CD4-positive, alpha-beta T cell treated with Interleukin-4 for 1 hour (primary cell): ENCODE measurements around the gene PRR20G.

Source experiments
- DNase-seq, 2 donors: peaks; one replicate each; pipeline ENCODE4 v3.0.0-alpha.2; 2020 to 2022

The PRR20G gene

DNA sequence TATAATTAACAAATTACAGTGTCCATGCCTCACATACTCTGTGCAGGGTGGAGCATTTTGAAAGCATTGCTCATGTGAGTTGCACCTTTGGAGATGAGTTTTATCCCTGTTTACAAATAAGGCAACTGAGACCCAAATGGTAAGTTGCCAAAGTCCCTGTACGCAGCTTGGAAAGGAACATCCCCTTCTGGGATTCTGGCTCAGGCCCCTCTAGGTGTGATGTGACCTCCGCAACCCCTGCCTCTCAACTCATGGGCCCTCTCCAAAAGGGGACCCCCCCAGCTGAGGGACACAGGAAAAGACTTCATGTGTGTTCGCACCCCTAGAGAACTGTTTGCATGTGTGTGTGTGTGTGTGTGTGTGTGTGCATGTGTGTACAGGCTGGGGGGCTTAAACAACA lies 25.3 kb downstream of the PRR20G start:
- DNase-seq: no peak

DNA sequence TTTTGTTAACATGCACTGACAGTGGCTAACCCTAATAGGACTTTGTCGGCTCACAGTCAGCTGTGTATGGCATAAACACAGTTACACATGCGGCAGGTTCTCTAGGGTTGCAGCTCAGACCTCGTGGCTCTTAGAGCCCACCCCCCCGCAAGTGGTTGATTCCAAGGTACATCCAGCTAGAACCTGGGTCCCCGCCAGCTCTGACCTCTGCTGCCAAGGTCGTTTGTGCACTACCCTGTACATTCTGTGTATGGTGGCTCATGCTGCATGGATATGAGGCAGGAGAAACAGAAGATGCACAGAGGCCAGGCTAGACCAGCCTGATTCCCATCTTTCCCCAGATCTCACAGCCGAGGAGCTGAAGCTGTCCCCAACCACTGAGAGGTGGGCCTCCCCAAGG lies 25.9 kb downstream of the PRR20G start:
- DNase-seq: no peak

DNA sequence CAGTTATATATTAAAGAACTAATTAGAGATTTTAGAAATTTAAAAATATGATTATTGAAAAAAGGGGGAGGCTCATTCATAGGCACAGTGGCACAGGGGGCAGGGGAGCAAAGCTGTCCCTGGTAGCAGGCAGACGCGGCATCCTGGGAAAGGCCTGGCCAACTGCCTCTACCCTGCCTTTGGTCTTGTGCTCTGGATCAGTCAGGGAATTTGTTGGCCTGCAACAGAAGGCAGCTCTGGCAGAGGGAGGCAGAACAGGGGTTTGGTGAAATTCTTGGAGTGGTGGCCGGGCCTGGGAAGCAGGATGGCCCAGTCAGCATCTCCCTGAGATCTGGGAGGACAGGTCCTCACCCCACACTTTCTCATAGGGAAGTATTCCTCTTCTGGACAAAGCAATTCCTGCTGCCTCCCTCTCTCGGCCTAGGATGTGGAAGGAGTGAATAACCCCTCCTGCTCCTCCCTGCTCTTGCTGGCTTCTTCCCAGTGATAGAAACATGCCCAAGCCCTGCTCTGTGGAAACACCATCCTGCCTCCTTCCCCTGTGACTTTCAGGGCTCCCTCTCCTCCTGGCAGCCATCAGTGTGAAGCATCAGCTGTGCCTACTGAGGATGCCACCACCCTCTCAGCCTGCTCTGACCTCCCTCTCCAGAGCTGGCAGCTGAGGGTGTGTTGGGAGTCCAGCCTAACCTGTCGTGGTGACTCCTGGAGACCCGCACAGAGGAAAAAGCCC lies 26.9 kb downstream of the PRR20G start:
- no peak for DNase-seq

DNA sequence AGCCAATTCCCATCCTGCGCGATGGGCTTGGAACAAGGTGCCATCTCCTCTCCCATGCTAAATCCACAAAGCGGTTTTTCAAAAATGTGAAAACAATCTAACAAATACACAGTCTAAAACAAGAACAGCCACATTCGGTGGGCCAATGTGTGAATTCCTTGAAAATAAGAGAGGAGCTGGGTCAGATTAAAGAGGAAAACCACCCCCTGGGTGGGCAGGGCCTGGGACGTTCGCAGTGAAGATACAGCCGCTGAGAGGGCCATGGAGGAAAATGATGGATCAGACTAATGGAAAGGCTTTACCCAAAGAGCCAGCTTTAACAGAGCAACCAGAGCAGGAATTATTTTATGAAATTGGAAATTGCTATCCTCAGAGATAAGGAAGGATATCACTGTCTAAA lies 27.4 kb downstream of the PRR20G start:
- DNase-seq: no peak

DNA sequence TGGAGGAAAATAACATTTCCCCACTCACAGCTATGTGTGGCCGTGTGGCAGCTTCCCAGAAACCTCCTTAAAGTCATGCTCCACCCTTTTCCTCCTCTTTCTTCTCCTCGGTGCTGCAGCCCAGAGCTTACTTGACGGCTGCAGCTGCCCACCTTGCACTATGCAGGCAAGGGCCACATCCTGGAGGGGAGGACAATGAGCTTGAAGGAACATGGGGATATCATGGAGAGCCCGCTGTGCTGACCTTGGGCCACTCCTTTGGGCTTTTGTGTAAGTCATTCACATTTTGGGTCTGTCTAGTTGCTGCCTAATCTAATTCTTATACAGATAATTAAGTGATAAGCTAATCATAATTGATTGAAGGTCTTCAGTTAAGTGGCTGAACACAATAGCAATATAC lies 28.0 kb downstream of the PRR20G start:
- no peak for DNase-seq

DNA sequence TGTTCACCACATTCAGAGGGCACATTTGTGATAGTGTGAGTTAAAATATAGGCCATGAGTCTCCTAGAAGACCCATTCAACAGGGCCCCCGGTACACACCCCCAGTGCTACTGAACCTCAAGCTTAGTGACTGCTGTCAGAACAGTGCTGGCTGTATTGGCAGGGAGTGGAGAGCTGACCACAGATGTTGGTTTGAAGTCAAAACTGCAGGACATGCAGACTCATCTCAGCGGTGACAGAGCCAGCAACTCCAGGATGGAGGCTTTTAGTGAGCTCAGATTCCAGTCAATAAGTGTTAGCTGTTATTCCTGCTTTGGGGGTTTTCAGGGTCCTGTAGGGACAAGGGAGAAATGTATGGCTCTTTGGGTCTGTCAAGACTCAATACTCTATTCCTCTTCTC lies 29.1 kb downstream of the PRR20G start:
- DNase-seq: no peak

DNA sequence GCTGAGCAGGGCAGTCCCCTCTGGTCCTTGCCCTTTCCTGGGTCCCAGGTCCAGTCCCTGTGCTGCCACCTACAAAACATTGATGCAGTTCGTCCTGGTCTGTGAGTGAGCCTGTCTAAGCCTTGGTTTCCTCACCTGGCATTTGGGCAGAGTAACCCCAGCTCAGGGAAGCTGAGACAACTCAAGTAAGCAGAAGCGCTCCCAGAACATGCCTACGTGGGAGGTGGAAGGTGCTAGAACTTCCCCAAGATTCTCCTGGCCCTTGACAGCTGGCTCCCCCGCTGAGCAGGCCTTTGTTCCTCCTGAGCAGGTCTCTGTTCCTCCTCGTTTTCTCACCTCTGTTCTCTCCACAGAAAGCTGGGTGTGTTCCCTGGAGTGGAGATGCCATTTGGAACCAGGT lies 30.5 kb downstream of the PRR20G start:
- DNase-seq: no peak

DNA sequence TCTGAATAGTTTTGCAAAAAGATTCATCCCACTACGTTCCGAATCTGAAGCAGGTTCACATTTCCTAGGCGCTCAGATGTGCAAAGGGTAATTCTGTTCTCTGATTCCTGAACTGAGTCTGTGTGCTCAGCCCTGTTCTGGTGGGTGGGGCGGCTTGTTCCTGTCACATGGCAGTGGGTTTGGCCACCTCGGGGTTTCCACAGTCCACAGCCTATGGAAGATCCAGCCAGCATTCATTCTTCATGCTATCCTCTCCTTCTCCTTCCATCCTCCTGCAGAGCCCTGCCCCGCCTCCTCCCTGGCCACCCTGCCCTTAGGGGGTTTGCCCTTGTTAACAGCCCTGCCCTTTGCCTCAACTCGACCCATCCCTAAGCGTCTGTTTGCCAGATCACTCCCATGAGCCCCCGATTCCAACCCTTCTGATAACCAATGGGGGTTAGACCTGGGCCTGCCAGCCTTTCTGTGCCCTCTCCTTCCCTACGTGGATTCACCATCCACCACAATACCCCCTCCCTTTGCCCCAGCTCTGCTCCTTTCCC lies 31.0 kb downstream of the PRR20G start:
- no peak for DNase-seq

DNA sequence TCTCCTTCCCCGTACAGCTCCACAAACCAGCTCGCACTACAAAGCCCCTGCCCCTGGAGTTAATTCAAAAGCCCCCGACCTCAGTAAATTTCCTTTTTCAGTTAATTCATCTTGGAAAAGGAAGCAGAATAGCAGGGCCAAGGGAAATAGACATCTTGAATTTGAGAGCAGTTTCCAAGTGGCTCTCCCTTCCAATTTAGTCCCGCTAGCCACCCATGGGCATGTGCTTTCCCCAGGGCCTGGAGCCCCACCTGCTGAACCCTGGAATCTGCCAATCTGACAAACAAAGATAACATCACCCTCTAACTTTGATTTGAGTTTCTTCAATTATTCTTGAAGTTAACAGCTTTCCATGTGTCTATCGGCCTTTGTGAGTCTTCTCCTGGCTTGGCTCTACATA lies 31.7 kb downstream of the PRR20G start:
- DNase-seq: no peak

DNA sequence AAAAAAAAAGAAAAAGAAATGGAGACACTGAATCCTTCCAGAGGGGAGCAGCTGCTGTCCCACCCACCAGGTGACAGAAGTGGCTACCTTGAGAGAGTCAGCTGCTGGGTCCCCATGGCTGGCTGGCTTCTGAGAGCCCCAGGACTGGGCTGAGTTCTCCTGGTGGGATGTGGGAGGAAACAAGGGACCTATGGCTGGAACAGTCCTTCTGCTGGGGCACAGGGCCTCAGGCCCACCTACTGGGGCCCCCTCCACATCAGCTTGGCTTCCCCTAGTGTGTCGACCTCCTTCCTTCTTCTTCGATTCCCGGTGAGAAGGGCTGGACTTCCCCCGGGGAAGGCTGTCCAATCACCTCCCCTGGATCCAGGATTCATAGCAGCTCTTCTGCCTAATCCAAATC lies 32.3 kb downstream of the PRR20G start:
- DNase-seq: no peak

DNA sequence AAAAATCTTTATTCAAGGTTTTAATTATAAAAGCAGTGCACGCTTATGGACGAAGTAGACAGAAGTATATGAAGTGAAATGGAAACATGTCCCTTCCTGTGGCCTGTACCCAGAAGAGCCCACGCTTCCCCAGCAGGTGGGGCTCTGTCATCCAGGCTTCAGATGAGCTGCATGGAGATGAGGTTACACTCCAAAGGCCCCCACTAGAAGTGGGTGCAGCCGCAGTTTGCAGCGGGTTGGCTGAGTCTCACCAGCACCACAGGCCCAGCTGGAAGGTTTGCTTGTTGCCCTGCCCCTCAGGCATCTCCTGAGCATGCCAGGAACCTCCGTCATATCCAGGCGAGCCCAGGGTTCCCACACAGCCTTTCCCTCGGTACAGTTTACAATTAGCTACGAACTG lies 33.1 kb downstream of the PRR20G start:
- DNase-seq: no peak

DNA sequence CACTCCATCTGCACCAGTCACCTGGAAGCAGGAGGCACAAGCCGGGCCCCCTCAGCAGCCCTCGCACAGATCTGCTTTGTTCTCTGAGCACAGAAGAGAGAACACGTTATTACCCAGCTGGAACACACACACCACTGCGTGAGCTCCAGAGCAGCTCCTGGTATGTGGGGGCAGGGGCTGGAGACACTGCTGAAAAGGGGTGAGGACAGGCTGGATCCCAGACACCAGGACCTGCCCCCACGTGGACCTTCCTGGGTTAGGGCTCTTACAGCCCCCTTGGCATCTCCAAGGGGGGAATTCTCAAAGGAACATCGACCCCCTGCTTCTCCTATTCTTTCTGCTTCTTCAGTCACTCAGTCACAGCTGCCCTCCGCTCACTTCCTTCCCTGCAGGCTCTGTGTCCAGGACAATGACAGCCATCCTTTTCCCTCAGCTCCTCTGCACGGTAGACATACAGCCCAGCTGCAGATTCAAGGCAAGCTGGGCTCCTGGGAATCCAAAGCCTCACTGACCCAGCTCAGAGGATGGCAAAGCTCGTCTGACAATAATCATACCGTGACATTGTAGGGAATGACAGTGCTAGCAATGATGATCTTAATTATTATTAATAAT lies 33.7 kb downstream of the PRR20G start:
- no peak for DNase-seq

DNA sequence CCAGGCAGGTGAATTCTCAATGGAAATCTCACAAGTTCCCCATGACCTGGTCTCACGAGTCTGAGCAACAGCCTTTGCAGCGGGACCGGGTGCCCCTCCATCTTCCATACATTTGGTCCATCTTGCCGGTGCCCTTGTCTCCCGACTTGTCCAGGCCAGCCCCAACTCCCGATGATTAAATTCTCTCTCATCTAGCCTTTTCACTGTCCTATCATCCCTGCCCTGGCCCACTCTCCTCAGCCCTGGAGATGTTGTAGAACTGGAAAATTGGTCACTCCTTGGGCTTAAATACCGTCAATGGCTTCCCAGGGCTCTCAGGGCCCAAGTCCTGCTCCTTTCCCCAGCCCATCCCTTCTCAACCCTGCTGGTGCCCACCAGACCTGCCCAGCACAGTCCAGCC lies 34.4 kb downstream of the PRR20G start:
- no peak for DNase-seq

DNA sequence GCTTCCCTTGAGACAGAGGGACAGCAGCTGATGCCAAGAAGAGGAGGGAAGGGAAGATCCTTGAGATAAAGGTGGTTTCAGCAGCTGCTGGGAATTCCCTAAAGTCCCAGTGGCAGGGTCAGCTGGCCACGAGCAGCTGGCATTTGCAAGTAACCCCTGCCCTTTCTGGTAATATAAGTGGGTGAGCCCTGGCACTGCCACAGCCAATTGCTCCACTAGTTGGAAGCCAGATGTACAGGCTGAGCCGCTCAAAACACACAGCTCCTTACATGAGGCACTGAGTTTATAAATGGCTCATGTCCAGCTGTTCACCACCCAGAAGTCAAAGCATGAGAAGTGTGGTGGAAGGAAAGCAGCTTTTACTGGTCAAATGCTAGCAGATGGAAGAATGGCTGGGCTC lies 35.4 kb downstream of the PRR20G start:
- no peak for DNase-seq

DNA sequence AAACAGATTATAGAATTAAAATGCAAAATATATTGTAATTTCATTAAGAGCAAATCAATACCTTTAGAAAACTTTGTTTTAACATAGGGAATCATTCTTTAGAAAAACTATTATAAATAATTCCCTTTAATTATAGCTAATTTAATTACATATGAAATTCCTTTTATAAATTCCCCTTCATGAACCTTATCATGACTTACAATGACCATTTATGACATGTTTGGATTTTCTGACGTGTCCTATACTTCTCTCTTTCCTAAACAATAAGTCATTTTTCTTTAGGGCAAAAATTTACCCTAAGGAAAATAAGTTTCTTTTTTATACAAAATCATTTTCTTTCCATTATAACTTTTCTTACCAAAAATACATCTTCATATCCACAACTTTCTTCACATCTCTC lies 37.8 kb downstream of the PRR20G start:
- DNase-seq: no peak

DNA sequence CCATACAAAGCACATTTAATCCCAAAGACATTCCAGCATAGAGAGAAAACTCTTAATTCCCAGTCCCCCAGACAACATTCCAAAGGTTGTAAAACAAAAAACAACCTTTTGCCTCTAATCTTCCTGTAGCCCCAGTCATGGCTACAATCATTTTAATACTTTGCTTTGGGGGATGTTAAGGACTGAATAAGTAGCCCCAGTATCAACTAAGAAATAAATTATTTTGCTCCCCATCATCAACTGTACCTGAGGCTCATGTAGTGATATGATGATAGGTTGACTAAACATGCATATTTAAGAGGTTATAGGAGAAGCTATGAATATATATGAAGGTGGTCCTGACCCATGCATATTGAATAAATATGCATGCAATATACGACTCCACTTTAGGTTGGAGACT lies 40.6 kb downstream of the PRR20G start:
- DNase-seq: no peak

DNA sequence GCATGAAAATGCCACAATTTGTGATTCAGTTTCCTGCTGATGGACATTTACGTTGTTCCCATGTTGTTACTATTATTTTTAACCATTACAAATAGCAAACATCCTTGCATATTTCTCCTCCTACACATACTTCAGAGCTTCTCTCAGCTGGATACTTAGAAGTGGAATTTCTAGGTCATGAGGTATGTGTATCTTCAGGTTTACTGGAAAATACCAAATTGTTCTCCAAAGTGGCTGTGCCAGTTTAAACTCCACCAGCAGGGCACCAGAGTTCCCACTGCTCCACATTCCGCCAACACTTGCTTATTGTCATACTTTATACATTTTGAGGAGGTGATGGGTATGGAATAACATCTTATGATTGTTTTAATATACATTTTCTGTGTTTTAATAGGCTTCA lies 49.2 kb downstream of the PRR20G start:
- no peak for DNase-seq

DNA sequence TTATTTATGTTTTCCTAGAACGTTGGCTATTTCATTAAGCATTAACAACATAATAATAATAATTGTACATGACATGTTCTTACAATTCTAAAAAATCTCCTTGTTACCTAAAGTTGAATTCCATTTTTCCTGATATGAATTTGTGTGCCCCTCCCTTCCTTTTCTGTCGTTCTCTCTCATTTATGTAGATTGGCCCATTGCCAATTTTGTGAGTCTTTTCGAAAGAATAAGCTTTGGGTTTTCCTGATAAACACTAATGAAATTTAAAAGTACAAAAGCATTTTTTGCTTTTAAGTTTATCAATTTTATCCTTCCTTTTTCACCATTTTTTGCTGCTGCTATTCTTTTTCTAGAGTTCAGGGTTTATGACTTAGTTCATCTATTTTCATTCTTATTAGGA lies 50.0 kb downstream of the PRR20G start:
- DNase-seq: no peak

DNA sequence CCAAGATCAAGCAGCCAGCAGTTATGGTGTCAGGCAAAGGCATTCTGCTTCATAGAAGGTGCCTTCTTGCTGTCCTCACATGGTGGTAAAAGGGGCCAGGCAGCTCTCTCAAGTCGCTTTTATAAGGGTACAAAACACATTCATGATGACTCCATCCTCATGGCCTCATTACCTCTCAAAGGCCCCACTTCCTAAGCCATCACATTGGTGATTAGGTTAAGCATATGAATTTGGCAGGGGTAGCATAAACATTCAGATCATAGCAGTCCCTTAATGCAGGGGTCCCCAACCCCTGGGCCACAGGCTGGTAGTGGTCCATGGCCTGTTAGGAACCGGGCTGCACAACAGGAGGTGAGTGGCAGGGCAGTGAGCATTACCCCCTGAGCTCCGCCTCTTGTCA lies 52.1 kb downstream of the PRR20G start:
- no peak for DNase-seq

DNA sequence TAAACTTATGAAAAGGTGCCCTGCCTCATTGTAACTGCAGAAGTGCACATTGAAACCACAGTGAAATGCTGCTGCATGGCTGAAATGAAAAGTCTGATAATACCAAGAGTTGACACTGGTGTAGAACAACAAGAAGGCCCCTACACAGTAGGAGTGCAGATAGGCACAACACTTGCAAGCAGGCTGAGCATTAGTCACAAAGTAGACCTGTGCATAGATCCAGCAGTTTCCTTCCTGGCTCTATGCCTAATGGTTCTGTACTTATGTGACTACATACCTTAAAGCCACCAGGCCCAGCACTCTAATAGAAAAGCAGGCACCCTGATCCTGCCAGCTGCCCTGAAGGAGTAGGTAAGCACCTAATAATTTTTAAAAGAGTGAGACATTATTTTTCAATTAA lies 53.1 kb downstream of the PRR20G start:
- no peak for DNase-seq
